HFFc6 (cell line): ENCODE results near the gene HSPD1. TPM values are rescaled to one million over a fixed set of nuclear protein-coding genes. Genes with fewer than 3 reads are reported as not detected.
A peak's percentile ranks its signal among the peaks of the same experiment; 100 is the strongest.

Source experiments
- DNase-seq: peaks from one replicate; pipeline ENCODE4 v3.0.0-alpha.2; 2018
- H3K27ac Mint-ChIP-seq: 2 replicates; pipeline ENCODE4 v1.8.0; 2020; ENCODE audit warnings: mild to moderate bottlenecking, mixed read lengths
- H3K27me3 Mint-ChIP-seq: 2 replicates; pipeline ENCODE4 v1.8.0; 2021; ENCODE audit warnings: mild to moderate bottlenecking, moderate library complexity, mixed read lengths; ENCODE audit not compliant: insufficient read depth
- H3K36me3 Mint-ChIP-seq: 2 replicates; pipeline ENCODE4 v1.8.0; 2021; ENCODE audit warnings: low read depth, mixed read lengths
- H3K4me1 Mint-ChIP-seq: 2 replicates; pipeline ENCODE4 v1.8.0; 2020; ENCODE audit warnings: low read depth, mixed read lengths
- H3K4me3 Mint-ChIP-seq: 2 replicates; pipeline ENCODE4 v1.8.0; 2020; ENCODE audit warnings: mild to moderate bottlenecking, moderate library complexity, mixed read lengths
- H3K9me3 Mint-ChIP-seq: 2 replicates; pipeline ENCODE4 v1.8.0; 2020; ENCODE audit warnings: mild to moderate bottlenecking, mixed read lengths
- CTCF ChIP-seq: fragments of 200-600 bp; sonication (generic); IDR thresholded peaks from 2 replicates; pipeline ENCODE4 v1.5.0; 2021; ENCODE audit warnings: antibody characterized with exemption, mild to moderate bottlenecking
- total RNA-seq, 6 experiments: library from RNA; stranded (reverse); fragmentation: NEBNext Ultra II Directional; extraction: Animal tissue kit (Norgen Biotek cat#: 25700); gene quantifications; 2 replicates in 1 of 6; 3 replicates in 5 of 6; pipeline ENCODE4 v1.2.3, GENCODE V29; 2021

The HSPD1 gene
- total RNA-seq, 6 experiments from 2014 or later, result 267 to 399 (median 280) TPM

- no peaks in the 10 kb centered on the region; the same call in 1 of the 2 replicates for H3K27me3 Mint-ChIP-seq
- no peaks in the 10 kb centered on the region for H3K9me3 Mint-ChIP-seq
- H3K4me3 Mint-ChIP-seq, result peak overlapping the region; percentile 100
- no peak for DNase-seq
- H3K27ac Mint-ChIP-seq, result peak overlapping the region; percentile 92
- H3K4me1 Mint-ChIP-seq, result peaks cover 36% of the 10 kb centered on the region
- no peak for TF ChIP-seq CTCF
- H3K36me3 Mint-ChIP-seq, result peaks cover 4% of the 10 kb centered on the region; the same call in 1 of the 2 replicates
Observed at GRCh38 chr2:197514754-197515153, 15.1 kb upstream of the HSPD1 start.

DNA sequence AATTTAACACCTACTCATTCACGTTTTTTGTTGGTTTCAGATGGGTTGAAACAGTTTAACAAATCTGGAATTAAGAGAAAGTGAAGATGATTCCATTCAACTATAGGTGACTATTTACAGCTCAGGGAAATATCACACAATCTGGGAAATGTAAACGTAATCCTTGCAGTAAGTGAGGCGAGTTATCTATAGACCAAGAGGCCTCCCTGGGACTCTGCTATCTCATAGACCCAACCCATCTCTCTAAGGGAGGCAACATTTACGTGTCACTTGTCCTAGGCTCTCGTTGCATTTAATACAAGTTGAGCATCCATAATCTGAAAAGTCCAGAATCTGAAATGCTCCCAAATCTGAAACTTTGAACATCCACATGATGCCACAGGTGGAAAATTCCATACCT is 14.3 kb upstream of the HSPD1 start:
- TF ChIP-seq CTCF, result no peak
- DNase-seq, result no peak
- Mint-ChIP-seq H3K27me3 (no peaks in the 10 kb centered on the region; the same call in 1 of the 2 replicates), H3K4me3 (no peak overlapping the region), H3K27ac (no peak overlapping the region), H3K4me1 (peaks cover 28% of the 10 kb centered on the region), H3K9me3 (no peaks in the 10 kb centered on the region), H3K36me3 (peaks cover 4% of the 10 kb centered on the region; the same call in 1 of the 2 replicates)

DNA sequence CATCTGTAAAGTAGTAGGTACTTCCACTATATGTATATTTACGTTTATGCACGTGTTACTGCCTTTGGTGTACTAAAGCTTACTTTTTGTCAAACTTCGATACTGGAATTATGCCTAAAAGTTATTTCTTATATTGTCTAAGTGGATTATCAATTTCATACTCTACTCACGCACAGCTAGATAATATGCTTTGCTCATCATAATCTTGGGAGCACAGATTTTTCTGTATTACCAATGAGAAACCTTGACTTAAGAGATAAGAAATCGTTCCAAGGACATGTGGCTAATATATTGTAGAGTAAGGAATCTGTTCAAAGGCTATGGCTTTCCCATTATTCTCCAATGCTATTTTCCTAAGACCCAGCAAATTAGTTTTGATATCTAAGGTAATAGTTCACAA is 7.0 kb upstream of the HSPD1 start:
- Mint-ChIP-seq H3K27me3 (no peaks in the 10 kb centered on the region), H3K36me3 (peaks cover 9% of the 10 kb centered on the region), H3K4me1 (peaks cover 12% of the 10 kb centered on the region), H3K4me3 (no peak overlapping the region), H3K27ac (no peak overlapping the region), H3K9me3 (no peaks in the 10 kb centered on the region)
- DNase-seq, result no peak
- TF ChIP-seq CTCF, result no peak

DNA sequence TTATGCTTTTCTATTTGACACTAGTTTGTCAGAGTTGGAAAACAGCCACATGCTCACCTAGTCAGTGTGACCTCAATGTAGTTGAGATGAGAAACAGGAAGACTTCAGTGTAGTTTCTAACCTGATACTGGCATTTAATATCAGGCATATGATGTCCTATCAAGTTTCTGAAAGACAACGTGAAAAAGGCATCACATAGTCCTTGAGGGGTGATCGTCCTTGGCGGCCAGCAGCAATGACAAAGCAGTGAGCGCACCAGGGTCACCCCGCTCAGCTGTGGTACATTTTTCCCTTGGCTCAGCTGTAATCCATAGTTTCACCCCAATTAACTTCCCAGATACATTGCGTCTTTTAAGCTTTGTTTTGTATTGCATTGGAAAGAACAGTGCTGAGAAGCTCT is 4.9 kb upstream of the HSPD1 start:
- Mint-ChIP-seq H3K36me3 (peaks cover 20% of the 10 kb centered on the region), H3K4me1 (peaks cover 20% of the 10 kb centered on the region), H3K27me3 (no peaks in the 10 kb centered on the region)

GRCh38 chr2:197504000-197504399 is 4.4 kb upstream of the HSPD1 start:
- peaks cover 1% of the 10 kb centered on the region; the same call in 1 of the 2 replicates for H3K27me3 Mint-ChIP-seq
- peaks cover 21% of the 10 kb centered on the region for H3K36me3 Mint-ChIP-seq
- peaks cover 20% of the 10 kb centered on the region for H3K4me1 Mint-ChIP-seq
- H3K4me3 Mint-ChIP-seq, result no peak overlapping the region
- no peak for TF ChIP-seq CTCF
- no peak overlapping the region for H3K27ac Mint-ChIP-seq
- DNase-seq, result no peak
- H3K9me3 Mint-ChIP-seq, result no peaks in the 10 kb centered on the region

More for the DNA sequence above, 4.9 kb upstream of the HSPD1 start:
- H3K9me3 Mint-ChIP-seq, result no peaks in the 10 kb centered on the region
- H3K27ac Mint-ChIP-seq, result no peak overlapping the region
- DNase-seq, result no peak
- H3K4me3 Mint-ChIP-seq, result no peak overlapping the region
- TF ChIP-seq CTCF, result no peak

DNA sequence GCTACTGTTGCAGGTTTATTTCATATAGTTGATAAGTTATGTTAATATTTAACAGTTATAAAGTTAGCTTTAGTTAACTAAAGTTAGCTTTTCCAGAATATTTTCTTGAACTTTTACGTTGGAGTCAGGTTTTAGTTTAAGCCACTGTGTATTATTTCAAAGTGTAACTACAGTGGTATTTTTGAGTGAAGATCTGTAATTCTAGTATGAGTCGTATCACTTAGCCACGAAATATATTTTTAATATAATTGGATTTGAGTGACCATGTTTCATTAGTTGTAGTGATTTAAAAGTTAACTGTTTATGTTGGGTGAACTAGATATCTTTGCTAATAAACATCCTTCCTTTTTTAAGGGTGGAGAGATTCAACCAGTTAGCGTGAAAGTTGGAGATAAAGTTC is 3.0 kb upstream of the HSPD1 start:
- Mint-ChIP-seq H3K27ac (peak overlapping the region; percentile 66; the same call in 1 of the 2 replicates), H3K4me1 (peaks cover 27% of the 10 kb centered on the region), H3K9me3 (no peaks in the 10 kb centered on the region), H3K4me3 (peak overlapping the region; percentile 95), H3K27me3 (peaks cover 5% of the 10 kb centered on the region; the same call in 1 of the 2 replicates), H3K36me3 (peaks cover 34% of the 10 kb centered on the region)
- DNase-seq, result no peak
- no peak for TF ChIP-seq CTCF
